Transverse colon (tissue), 4 donors: ENCODE measurements around the gene HPD.

Experiments used
- EP300 ChIP-seq: sonication (generic); formaldehyde crosslinking; IDR thresholded peaks from one replicate; pipeline ENCODE4 v1.6.1; 2017; ENCODE audit warnings: antibody characterized with exemption, low read depth
- POLR2A ChIP-seq: fragments of 450-650 bp; IDR thresholded peaks from one replicate; pipeline ENCODE4 v1.6.1; 2016; ENCODE audit warnings: antibody characterized with exemption, mild to moderate bottlenecking, moderate library complexity
- POLR2AphosphoS5 ChIP-seq, 3 donors: sonication (generic); formaldehyde crosslinking; IDR thresholded peaks; one replicate each; pipeline ENCODE4 v1.6.1; 2016; ENCODE audit warnings: antibody characterized with exemption in 3 of 3
- TF ChIP-seq, protein P1 (sequence below), 5 experiments: fragments of 200-600 bp in 3 of 5; fragments of 450-650 bp in 2 of 5; sonication (generic) in 3 of 5; IDR thresholded peaks; 1 replicate in 2 of 5; 2 replicates in 3 of 5; pipeline ENCODE4 v1.5.1; 2016 to 2017; ENCODE audit warnings: antibody characterized with exemption in 5 of 5, inconsistent platforms in 3 of 5, mild to moderate bottlenecking in 2 of 5, moderate library complexity in 1 of 5

DNA sequence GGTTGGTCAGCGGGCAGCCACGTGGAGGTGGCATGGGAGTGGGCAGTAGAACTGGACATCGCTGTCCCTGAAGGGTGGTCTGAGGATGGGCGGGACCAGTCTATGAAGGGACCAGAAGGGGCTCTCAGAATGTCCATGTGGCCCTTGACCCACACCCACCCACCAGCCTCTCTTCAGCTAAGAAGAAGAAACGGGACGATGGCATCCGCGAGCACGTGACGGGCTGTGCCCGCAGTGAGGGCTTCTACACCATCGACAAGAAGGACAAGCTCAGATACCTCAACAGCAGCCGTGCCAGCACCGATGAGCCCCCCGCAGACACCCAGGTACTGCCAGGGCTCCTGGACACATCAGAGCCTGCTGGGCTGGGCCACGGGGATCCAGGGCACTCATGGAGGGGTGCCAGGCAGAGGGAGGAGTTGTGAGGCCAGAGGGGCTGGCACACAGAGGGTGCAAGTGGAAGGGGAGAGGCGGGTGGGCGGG, 33.6 kb downstream of the HPD start:
- TF ChIP-seq POLR2AphosphoS5 (IDR thresholded peaks at IDR 0.05) (no peak), POLR2A (peak; percentile 12), EP300 (no peak)
- TF ChIP-seq, protein P1, sequence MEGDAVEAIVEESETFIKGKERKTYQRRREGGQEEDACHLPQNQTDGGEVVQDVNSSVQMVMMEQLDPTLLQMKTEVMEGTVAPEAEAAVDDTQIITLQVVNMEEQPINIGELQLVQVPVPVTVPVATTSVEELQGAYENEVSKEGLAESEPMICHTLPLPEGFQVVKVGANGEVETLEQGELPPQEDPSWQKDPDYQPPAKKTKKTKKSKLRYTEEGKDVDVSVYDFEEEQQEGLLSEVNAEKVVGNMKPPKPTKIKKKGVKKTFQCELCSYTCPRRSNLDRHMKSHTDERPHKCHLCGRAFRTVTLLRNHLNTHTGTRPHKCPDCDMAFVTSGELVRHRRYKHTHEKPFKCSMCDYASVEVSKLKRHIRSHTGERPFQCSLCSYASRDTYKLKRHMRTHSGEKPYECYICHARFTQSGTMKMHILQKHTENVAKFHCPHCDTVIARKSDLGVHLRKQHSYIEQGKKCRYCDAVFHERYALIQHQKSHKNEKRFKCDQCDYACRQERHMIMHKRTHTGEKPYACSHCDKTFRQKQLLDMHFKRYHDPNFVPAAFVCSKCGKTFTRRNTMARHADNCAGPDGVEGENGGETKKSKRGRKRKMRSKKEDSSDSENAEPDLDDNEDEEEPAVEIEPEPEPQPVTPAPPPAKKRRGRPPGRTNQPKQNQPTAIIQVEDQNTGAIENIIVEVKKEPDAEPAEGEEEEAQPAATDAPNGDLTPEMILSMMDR (IDR thresholded peaks at IDR 0.05) = no peak
